Right renal cortex interstitium (tissue), 3 donors: ENCODE data around the gene NEIL1. TPM values are rescaled to one million over a fixed set of nuclear protein-coding genes. Genes with fewer than 3 reads are reported as not detected.
"Not testable (repeated sequence)": the region's sequence is repeated elsewhere in the genome, so short reads cannot be mapped to it uniquely, and the experiment has no call there.

Experiments
- DNase-seq, 3 donors: peaks; one replicate each; pipeline ENCODE4 v3.0.0-alpha.2; 2013; ENCODE audit warnings: low read depth in 3 of 3, low spot score in 2 of 3
- polyA plus RNA-seq, 3 donors: library from polyadenylated mRNA; unstranded; fragments of 120-200 nt; gene quantifications; one replicate each; pipeline ENCODE4 v1.2.1, GENCODE V29; 2013; ENCODE audit not compliant: insufficient read length in 3 of 3

Gene NEIL1
- polyA plus RNA-seq, 3 donors, result 12.4 to 15.1 (median 15.0) TPM

- DNase-seq, result no peak
Observed at GRCh38 chr15:75369897-75370581, 23.2 kb downstream of the NEIL1 start.

- DNase-seq, result no peak
Observed at GRCh38 chr15:75371486-75371885, 24.6 kb downstream of the NEIL1 start.

DNA sequence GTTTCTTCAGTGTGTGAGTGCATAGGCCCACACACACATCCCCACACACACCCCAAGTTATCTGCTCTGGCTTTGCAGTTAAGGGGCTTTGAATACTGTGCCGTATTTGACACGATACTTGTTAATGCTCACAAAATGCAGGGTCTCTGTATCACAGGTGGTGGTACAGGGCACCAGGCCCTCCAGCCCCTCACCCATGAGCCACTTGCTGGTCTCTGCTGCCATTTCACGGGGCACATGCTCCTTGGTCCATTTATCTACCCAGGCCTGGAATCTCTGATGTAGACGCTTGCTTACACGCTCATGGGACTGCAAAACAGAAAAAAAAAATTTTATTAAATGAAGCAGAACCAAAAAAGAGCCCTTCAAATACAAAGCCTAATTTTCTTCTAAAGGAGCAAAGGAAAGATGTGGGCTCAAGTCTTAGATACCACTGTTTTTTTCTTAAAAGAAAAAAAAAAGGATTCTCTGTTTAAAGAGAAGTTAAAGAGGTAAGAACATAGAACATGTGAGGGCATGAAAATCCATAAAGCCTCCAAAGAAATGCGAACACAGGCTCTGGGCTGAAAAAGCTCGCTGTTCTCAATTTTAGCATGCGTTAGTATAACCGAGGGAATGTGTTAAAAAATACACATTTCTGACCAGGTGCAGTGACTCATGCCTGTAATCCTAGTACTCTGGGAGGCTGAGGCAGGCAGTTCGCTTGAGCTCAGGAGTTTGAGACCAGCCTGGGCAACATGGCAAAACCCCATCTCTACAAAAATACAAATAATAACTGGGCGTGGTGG, 25.3 kb downstream of the NEIL1 start:
- no peak for DNase-seq

- no peak for DNase-seq
Observed at GRCh38 chr15:75380773-75381172, 33.9 kb downstream of the NEIL1 start.

GRCh38 chr15:75383986-75384385, 37.1 kb downstream of the NEIL1 start:
- not testable (repeated sequence) for DNase-seq

- no peak for DNase-seq
Observed at GRCh38 chr15:75389791-75390382, 43.0 kb downstream of the NEIL1 start.

GRCh38 chr15:75397494-75397893, 50.7 kb downstream of the NEIL1 start:
- no peak for DNase-seq

GRCh38 chr15:75403892-75404291, 57.1 kb downstream of the NEIL1 start:
- no peak for DNase-seq

Other genes starting within 250 kb of the NEIL1 start
- gene C15orf39, start 145.2 kb upstream of the NEIL1 start, polyA plus RNA-seq, result 1 to 10 TPM; 7.1 to 8.7 (median 7.6) TPM
- not detected for gene GOLGA6C, start 88.7 kb upstream of the NEIL1 start, polyA plus RNA-seq
- gene GOLGA6D, start 64.2 kb upstream of the NEIL1 start, polyA plus RNA-seq, result under 1 TPM in 1 of 3 donors, not detected in 2; 0.11 TPM
- gene COMMD4, start 11.0 kb upstream of the NEIL1 start, polyA plus RNA-seq, result 100 to 1,000 TPM in 1 of 3 donors, 10 to 100 TPM in 2; 85.8 to 101 (median 93.6) TPM
- 100 to 1,000 TPM in 2 of 3 donors, 10 to 100 TPM in 1; 79.2 to 112 (median 111) TPM for gene MAN2C1, start 21.6 kb downstream of the NEIL1 start, polyA plus RNA-seq
- 10 to 100 TPM; 58.8 to 63.7 (median 59.2) TPM for gene SIN3A, start 104.7 kb downstream of the NEIL1 start, polyA plus RNA-seq
- gene PTPN9, start 232.3 kb downstream of the NEIL1 start, polyA plus RNA-seq, result 10 to 100 TPM; 48.2 to 52.2 (median 51.9) TPM